GM21528 (cell line): ENCODE data around the gene ACAP2.
A peak's percentile ranks its signal among the peaks of the same experiment; 100 is the strongest.
"Not testable (repeated sequence)": the region's sequence is repeated elsewhere in the genome, so short reads cannot be mapped to it uniquely, and the experiment has no call there.

Experiments used
- ATAC-seq: cut with Tn5 transposase; IDR thresholded peaks from one replicate; pipeline ENCODE4 v1.9.1; 2021; ENCODE audit warnings: mild to moderate bottlenecking, moderate library complexity; ENCODE audit not compliant: unreplicated experiment, low FRiP score

The ACAP2 gene

DNA sequence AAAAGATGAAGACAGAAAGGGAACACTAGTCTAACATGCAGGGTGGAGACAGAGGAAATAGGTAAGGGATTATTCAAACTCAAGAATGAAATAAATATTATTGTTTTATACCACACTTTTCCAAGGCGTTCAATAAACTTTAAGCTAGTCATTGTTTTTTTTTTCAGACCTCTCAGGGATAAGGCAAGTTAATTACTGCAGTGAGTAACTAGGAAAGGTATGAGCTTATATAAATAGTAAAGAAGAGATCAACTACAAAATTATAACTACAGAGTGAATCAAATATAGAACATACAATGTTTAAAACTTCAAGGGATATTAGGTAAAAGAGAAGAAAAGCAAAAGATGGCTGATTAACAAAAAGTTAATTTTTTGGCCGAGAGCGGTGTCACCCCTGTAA, 140.4 kb downstream of the ACAP2 start:
- no peak for ATAC-seq

DNA sequence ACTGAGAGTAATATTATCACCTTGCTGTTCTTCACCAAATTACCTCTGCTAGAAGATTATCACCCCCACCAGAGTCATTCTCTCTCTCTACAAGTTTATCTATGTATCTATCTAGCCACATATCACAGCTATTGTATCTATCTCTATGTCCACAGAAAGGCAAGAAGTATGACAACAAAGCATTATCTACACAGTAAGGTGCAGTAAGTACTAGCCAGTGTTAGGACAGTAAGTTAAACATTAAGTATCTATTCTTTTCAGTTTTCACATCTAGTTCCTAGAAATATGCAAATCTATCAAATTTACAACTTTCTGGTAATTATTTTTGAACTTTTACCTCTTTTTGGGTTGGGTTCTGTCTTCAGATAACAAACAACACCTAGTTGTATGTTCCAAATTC, 145.4 kb downstream of the ACAP2 start:
- no peak for ATAC-seq

DNA sequence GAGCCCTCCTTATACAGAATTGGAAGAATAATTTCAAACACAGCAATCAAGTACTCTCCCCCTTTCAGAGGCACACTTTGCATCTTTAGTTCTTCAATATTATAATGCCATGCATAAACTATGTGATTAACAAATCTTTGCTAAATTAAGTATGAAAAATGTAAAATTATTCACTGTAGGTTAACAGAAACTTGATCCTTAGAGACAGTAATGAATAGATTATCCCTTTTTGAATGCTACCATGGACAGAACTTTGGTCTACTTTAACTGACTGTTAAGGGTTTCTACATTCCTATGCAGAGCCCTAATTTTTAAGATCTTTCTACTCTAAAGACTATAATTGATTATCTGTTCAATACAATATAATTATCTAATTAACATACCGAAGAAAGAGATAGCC, 146.2 kb downstream of the ACAP2 start:
- ATAC-seq = no peak

DNA sequence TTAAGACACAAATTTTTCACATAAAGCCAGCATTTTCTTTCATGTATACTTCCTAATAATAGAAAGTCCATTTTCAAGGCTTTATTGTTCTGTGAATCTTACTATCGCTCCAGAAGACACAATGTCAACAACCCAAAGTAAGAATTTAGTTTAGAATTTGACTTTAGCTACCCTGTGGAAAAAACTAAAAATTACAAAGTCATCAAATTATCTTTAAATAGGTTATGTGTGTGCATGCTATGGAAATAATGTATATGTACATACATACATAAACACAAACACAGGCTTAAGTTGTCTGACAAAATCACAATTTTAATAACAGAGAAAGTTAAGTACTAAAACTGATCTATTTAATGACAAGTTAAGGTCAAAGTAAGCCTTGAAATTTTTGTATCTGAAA, 151.7 kb downstream of the ACAP2 start:
- ATAC-seq = no peak

DNA sequence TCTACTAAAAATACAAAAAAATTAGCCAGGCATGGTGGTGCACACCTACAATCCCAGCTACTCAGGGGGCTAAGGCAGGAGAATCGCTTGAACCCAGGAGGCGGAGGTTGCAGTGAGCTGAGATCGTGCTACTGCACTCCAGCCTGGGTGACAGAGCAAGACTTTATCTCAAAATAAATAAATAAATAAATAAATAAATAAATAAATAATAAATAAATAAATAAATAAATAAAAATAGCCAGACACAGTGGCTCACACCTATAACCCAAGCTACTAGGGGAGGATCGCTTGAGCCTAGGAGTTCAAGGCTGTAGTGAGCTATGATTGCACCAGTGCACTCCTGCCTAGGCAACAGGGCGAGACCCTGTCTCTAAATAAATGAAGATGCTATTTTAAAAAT, 152.2 kb downstream of the ACAP2 start:
- ATAC-seq = not testable (repeated sequence)

DNA sequence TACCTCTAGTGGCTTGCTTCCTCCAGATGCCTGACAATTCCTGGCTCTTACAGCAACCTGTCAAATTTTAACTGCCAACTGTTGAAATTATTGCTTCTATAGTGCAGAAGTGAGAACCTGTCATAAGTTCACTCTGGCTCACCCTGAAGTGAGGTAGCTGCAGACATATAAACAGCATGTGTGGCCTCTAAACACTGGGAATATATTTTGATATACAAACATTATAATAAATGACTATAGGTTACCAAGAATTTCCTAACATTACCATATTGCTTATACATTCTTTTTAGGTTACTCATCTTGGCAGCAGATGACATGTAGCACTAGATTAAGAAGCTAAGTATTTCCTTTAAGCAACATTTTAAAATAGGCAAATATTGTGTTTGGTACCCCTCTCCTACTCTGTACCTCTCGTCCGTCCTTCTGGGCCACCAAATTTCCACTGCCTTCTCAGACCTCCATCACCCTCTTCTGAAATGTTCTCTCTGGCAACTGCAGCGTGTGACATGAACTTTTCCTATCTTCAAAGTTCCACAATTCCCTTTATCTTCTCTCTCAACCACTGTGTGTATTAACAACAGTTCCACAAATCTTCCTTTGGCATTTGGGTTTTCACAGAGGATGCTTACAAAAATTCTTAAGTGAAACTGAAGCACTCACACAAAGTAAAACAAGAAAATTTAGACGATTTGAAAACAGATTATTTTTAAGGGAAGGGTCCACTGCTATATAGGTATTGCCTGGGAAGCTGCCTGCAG, 156.5 kb downstream of the ACAP2 start:
- ATAC-seq = no peak

DNA sequence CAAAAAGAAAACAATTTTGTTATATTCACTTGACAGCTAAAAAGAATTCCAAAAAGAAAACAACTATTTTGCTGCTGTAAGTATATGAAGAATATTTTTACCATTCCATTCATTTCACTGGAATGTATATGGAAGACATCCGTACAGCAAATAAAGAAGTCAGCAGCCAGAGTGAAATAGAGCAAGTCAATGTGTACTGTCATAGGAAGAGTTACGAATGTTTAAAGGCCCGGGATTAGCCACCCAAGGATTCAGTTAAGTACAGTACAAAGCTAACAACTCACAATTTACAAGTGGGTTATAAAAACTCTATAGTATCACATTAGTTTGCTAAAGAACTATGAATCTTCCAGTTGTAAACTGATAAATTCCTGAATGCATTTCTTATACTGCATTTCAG, 157.4 kb downstream of the ACAP2 start:
- no peak for ATAC-seq

DNA sequence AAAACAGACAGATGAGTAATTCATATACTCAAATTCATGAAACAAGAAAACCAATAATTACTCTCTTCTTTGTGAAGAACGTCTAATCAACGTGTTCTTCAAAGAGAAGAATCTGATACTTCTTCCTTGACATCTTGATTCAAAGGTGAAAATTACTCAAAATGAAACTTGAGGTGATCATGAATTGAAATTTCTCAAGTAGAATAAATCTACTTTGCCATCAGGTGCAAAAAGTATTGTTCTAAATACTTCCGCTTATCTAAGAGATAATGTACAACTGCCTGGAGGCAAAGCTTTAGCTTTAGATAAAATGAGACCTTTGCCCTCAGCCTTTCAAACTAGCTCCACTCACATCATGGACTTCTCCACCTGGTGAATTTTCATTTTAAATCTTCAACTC, 158.0 kb downstream of the ACAP2 start:
- ATAC-seq = no peak

DNA sequence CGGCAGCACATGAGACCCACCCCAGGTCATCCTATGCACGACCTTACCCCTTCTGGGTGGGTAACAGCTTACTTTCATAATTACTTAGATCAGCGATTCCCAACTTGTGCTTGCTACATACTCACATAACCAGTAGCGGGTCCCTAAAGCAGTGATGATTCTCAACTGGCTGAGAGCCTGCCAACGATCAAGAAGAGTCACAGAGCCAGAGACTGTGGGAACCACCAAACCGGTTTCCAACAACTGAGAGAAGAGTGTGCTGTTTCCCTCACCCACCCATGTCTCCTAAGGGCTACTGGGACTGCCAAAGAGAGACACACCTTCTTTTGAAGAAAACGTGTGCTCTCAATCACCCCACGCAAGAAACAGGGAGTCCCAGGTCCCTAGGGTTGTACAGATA, 159.9 kb downstream of the ACAP2 start:
- no peak for ATAC-seq

DNA sequence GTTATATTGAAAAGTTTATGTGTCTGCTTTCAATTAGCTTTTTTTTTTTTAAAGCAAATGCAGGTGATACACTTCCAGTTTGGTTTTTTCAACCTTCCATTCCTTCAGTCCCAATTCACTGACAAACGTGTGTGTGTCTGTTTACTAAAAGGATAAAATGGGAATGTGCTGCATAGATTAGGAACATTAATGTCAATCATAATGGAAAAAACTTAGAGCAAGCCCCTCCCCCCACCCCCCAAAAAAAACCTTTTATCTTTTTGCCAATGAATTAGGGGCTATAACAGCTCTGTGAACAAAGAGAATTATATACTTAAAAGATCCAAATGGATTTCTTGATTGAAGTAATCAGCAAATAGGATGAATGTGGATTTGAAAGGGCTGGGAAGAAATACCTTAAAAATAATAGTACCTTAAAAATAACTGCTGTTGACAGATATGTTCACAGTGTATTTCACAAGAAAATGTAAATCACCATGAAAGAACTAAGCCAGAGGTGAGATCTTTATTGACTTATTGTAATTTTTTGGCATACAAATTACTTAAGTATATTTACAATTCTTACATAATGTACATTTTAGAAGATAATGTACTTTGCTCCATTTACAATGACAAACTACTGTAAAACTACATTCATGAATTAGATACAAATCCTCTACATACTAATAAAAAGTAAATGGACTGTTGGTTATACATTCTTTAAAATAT, 168.4 kb downstream of the ACAP2 start:
- no peak for ATAC-seq

DNA sequence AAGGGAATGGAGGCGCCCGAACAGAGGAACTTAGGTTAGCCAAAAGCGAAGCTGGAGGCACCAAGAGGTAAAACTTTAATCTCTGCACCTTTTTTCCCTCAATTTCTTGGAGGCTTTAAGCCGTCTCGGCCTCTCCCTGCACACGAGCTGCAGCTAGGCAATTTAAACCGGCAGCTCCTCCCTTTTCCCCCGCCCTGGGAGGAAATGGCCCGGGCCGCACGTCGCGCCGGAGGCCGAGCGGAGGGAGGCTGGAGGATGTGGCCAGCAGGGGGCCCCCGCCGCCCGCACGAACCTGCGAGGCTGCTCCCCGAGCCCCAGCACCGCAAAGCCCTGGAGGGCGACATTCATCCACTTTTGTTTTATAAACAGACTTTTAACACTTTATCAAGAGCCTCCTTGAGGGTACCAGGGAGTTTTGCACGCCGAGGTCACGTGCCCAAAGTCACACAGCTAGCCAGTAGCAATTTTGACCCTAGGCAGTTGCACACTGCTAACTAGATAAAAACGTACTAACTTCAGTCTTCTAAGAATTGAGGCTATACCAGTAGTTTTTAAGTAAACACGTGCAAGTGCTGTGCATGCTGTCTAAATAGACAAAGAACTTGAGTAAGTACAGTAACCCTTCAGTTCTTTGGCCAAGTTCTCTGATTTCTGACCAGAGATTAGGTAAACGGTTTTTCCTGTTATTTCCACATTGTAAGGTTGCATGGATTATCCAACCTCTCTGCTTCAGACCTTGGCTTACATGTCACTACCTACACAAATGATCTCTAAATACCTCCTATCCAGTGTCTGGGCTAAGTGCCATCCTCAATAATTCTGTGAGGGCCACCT, 171.2 kb downstream of the ACAP2 start:
- ATAC-seq = peak; percentile 68

DNA sequence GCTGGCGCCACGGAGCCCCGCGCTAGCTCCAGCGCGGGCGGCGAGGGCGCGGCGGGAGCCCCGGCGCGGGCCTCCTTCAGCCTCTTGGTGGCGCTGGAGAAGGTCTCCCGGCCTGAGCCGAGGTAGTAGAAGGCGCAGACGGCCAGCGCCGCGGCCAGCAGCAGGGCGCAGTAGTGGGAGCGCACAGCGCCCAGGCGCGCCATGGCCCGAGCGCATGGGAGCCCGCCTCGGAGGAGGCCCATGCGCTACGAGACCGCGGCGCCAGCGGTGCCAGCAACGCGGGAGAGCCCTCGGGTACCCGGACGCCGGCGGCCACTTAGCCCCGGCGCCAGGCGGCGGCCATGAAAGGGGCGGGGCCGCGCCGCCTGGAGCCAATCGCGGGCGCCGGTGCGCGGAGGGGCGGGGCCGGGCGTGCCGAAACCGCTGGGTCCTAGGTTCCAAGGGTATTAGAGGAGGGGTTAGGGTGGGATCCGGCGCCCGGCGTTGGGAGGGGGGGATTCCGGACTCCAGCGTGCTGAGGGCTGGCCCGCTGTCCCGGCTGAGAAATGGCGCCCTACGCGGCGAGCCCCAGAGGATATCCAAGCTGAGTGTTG, 171.9 kb downstream of the ACAP2 start, which contains the start of gene XXYLT1:
Gene XXYLT1 (minus strand): TSS at position 343 of the 593 bp plus-strand sequence. CDS start 101 bp downstream, at position 242.
- ATAC-seq = peak; percentile 90

DNA sequence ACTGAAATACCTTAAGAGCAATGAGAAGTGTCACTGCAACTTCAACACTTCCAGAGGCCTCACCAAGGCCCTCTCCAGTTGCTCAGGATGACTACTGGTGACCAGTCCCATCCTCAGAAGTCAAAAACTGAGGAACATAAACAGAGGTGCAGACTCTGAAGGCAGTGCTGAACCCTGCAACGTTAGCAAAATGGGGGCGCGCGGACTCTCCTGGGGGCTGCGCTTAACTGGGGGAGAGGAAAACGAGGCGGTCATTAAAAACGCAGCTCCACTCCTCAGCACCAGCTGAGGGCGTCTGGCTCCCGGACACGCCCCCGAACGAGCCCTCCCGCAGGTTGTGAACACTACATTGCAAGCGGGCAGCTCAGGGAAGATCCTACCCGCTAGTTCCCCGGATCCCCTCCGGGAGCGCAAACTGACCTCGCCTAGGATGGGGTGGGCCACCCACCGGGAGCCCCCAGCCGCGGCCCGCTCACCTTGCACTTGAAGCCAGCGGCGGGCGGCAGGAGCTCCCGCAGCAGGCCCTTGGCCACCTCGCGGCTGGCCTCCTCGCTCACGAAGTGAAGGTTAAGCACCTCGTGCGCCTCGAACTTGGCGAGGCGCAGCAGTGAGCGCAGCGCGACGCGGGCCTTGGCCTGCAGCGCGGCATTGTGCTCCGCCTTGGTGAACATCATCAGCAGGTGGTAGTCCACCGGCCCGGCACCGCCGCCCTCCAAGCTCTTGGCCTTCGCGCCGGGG, 172.6 kb downstream of the ACAP2 start:
- peak; percentile 14 for ATAC-seq

DNA sequence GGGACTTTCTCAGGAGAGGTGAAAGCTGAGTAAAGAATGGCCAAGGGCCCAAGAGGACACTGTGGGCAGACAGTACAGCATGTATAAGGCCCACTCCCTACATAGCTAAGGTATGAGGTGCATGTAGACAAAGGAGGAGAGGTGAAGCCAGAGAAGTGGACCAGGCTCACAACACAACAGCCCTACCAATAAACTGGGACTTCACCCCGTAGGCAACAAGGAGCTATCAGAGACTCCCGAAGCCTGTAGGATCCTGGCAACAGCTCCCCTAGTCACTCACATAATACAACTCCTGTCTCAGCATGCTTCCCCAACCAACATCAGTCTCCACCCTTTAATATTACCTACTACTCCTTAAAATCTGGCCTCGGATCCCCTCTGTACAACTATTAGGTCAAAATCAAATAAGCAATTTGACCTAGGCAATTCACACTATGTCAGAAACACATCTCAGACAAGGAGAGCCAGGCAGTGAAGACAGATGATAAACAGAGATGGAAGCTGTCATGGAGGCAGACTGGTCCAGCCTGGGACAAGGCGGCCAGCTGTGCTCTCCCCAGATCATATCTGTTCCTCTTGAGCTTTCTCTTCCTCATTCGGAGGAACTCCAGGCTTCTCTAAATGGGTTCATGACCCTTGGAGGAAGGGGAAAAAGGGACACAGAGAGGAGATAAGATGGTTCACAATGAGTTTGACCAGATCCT, 173.3 kb downstream of the ACAP2 start:
- ATAC-seq = no peak

DNA sequence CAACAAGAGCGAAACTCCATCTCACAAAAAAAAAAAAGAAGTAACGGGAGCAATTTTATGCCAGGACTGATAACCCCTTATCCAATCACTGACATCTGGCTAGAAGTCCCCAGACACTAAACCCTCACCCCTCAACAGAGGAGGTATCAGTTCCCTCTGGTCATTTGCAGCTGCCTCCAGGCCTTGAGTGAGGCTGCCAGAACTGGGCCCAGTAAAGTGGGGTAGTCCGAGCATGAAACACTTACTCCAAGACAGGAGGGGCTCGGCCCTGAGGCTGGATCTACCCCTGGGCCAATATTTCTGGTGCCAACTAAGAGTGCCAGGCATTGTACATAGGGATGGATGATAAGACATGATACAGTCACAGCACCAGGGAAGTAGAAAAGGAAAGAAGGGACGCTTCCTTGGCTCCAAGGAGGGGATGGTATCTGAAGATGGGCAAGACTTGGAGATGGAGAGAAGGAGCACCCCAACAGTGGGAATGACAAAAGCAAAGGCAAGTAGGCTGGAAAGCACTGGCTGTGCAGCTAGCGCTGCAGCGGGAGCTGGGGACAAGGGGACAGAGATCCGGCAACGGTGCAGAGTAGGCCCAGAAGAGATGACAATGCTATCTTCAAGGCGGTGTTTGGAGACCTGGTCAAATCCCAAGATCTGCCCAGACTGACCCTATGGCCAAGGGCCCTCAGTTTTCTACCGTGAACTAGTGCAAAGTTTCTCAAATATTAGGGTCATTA, 174.1 kb downstream of the ACAP2 start:
- ATAC-seq = no peak

DNA sequence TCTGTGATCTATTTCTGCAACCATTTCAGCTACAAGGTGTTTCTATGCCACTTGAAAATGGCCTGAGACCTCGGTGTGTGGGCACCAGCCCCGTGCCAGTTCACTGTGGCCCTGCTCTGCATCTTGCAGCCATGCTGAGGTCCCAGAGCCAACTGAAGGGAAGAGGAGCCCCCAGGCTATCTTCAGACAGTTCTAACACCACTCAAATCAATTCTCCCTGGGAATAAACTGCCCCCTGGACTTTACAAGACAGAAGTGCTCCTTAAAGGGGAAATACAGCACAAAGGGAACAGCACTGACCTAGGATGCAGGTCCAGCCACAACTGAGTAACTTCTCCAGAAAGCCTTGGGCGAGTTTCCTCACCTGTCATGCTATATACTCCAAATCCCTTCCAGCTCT, 175.7 kb downstream of the ACAP2 start:
- no peak for ATAC-seq

DNA sequence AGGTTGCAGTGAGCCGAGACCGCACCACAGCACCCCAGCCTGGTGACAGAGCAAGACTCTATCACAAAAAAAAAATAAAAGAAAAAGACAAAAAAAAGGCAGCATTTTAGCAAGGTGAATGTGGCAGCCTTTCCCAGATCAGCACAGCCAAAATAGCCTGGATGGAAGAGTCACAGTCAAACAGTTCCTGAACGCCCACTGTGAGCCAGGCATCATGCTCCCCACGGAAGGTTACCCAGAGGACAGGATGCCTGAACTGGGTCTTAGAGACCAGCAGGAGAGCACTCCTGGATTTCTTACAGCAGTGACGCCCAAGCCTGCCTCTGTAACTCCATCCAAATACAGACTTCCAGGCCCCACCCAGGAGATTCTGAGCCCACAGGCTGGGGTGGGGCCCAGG, 176.4 kb downstream of the ACAP2 start:
- ATAC-seq = no peak

DNA sequence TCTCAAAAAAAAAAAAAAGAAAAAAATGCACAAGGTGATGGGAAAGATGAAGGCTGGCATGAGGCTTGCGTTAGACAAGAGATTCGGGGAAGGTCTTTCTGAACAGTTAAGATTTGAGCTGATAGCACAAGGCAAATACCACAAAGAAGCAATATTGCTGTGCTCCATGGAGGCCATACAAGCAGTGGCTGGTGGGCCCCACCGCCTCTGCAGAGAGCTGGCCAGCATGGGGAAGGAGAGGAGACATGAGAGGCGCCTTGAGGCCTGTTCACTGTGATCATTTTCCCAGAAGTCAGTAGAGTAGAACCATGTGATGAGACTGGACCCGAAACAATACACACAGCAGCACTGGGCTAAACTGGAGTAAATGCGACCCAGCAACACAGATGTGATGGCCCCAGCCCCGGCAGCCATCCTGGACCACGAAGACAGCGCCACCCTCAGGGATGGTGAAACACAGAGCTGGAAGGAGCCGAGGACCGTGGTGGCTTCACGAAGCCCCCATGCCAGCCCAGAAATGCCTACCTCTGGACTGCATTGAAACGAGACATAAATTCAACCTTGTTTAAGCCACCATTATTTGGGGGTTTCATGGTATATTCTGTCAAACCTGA, 177.3 kb downstream of the ACAP2 start:
- ATAC-seq = no peak
